ENCODE measurements around the gene CYP27B1.
"Not testable (repeated sequence)": the region's sequence is repeated elsewhere in the genome, so short reads cannot be mapped to it uniquely, and the experiment has no call there.

Gene CYP27B1

DNA sequence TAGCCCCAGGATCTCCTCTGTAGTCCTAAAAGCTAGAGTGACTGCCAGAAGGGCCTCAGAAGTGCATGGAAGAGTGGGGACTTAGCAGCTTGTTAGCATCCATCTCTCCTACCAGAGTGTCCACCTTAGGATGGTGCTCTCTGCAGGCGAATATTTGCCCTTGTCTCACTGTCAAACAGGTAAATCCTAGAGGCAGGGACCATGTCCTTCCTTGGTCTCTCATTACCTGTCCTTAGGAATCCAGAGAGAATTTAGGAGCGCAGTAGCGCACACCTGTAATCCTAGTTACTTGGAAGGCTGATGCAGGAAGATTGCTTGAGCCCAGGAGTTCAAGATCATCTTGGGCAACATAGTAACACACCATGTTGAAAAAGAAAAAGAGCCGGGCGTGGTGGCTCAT is 49.7 kb downstream of the CYP27B1 start:
- no peak overlapping the region for H3K4me3 ChIP-seq (ENCODE audit: low read depth, low read length)
- no peak for DNase-seq (ENCODE audit: low read depth)

DNA sequence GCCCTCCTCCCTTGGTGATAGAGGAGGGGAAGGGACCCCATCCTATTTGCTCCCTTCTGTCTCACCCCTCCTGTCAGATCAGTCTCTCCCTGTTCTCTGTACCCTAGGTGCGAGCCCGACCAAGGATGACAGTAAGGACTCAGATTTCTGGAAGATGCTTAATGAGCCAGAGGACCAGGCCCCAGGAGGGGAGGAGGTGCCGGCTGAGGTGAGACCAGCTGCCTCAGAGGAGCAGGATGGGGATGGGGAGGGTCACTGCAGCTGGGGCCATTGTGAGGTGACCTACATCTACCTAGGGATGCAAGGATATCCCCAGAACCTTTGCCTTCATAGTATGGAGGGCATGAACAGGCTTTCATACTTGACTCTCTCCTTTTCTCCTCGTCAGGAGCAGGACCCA is 50.6 kb downstream of the CYP27B1 start:
- DNase-seq (ENCODE audit: low read depth) = no peak
- no peak overlapping the region for H3K4me3 ChIP-seq (ENCODE audit: low read depth, low read length)

DNA sequence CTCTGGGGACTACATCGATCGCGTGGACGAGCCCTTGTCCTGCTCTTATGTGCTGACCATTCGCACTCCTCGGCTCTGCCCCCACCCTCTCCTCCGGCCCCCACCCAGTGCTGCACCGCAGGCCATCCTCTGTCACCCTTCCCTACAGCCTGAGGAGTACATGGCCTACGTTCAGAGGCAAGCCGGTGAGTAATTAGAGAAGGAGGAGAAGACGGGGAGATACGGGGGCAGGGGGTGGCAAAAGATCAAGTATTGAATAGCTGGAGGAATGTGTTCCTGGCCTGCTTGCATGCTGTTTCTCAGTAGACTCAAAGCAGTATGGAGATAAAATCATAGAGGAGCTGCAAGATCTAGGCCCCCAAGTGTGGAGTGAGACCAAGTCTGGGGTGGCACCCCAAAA is 51.1 kb downstream of the CYP27B1 start:
- no peak for DNase-seq (ENCODE audit: low read depth)
- no peak overlapping the region for H3K4me3 ChIP-seq (ENCODE audit: low read depth, low read length)

DNA sequence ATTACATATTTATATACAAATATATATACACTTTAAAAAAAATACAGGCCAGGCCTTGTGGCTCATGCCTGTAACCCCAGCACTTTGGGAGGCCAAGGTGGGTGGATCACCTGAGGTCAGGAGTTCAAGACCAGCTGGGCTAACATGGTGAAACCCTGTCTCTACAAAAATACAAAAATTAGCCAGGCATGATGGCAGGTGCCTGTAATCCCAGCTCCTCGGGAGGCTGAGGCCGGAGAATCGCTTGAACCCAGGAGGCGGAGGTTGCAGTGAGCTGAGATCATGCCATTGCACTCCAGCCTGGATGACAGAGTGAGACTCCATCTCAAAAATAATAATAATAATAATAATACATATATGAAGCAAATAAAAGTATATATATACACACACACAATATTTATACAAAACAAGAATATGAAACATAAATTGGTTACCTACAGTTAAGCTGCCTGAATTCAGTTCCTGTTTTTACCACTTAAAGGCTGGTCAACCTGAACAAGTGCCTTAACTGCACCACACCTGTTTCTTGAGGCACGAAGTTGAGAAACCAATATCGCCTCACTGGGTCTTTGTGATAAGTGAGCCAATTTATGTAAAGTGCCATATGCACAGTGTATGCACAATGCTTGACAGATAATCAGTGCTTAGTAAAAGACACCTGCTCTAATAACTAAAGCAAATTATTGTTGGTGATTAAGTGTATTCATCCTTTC is 51.7 kb downstream of the CYP27B1 start:
- H3K4me3 ChIP-seq (ENCODE audit: low read depth, low read length); DNase-seq (ENCODE audit: low read depth): not testable (repeated sequence)

DNA sequence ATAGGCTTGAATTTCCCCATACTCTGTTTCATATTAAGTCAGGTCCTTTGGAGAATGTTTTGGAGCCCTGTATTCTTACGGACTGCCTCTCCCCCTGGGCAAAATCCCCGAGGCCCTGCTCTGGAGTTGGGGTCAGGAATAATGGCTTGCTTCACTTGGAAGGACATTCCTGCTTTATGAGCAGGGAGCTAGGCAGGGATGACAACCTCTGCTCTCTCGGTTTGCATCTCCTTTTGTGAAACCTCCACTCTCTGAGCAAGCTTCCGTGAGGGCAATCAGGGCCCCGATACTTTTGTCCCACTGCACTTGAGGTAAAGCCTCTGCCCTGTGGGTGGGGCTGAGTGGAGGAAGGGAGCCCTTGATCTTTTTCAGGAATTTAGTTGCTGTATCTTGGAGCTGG is 53.7 kb downstream of the CYP27B1 start:
- no peak for DNase-seq (ENCODE audit: low read depth)
- no peak overlapping the region for H3K4me3 ChIP-seq (ENCODE audit: low read depth, low read length)

DNA sequence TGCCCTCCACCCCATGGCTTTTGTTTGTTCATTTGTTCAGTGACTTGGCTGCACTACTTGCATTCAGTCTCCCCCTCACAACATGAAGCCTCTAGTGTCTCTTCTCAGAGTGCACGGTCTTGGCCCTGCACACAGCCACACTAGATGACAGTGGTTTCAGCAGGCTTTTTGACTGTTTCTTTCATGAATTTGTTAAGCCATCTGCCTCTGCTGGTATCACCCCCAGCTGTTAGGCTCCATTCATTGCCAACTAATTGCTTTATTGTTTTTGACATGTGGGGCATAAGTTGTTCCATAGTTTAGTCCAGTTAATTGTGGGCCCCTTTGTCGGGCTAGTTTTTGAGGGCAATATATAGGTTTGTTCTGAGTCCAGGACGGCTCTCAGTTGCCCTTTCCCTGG is 54.2 kb downstream of the CYP27B1 start:
- no peak for DNase-seq (ENCODE audit: low read depth)
- H3K4me3 ChIP-seq (ENCODE audit: low read depth, low read length) = no peak overlapping the region
